ENCODE data around the gene AGPAT1.

AGPAT1 gene

DNA sequence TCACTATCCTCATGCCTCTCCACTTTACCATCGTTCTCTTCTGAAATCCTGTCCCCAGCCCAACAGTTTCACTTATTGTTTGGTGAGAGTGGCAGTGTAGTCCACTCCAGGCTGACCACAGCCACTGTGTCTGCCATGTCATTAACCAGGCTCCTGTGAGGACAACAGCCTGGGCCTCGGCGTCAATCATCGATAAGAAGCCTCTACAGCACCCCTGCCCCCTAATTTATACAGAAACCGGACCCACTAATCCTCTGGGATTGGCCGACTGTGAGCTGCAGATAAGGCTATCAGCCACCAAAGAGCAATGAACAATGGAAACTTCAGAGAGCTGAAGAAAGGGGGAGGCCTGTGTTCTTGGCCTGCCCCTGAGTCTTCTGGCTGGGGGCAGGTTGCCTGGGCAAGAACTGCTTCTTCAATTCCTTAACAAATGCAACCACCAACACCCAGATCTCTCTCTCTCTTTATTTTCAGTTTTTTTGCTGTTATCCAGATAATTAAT, 8.1 kb downstream of the AGPAT1 start:
- no peak for DNase-seq

DNA sequence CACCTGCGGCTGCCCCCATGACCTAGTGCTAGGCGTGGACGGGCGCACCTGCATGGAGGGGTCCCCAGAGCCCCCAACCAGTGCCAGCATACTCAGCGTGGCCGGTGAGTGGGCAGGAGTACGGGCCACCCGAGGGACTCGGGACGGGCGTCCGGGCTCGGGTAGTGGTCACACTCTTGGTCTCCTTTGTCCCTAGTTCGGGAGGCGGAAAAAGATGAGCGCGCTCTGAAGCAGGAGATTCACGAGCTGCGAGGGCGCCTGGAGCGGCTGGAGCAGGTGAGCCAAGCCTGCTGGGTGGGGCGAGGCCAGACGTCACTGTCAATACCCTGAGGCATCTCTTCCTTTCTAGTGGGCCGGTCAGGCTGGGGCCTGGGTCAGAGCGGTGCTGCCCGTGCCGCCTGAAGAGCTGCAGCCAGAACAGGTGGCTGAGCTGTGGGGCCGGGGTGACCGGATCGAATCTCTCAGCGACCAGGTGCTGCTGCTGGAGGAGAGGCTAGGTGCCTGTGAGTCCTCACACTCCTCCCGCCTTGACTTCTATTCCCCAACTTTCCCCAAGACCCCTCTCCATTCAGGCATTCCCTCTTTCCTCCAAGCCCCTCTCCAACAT, 8.6 kb downstream of the AGPAT1 start:
- DNase-seq: no peak

DNA sequence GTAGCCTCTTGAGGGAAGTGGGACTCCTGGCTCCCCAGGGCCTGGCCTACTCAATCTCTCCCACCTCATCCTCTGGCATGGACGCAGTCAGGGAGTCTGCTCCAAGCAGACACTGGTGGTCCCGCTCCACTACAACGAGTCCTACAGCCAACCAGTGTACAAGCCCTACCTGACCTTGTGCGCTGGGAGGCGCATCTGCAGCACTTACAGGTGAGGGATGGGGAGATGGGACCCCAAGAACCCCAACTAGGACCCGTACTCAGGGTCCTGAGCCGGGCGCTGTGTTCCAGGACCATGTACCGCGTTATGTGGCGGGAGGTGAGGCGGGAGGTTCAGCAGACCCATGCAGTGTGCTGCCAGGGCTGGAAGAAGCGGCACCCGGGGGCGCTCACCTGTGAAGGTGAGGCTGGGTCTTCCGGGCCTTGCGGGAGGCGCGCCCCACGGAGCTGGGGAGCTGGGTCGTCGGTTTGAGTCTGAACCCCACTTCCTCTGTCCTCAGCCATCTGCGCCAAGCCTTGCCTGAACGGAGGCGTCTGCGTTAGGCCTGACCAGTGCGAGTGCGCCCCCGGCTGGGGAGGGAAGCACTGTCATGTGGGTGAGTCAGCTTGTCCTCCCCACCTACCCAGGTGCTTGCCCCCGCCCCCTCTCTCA, 9.3 kb downstream of the AGPAT1 start:
- DNase-seq: no peak

DNA sequence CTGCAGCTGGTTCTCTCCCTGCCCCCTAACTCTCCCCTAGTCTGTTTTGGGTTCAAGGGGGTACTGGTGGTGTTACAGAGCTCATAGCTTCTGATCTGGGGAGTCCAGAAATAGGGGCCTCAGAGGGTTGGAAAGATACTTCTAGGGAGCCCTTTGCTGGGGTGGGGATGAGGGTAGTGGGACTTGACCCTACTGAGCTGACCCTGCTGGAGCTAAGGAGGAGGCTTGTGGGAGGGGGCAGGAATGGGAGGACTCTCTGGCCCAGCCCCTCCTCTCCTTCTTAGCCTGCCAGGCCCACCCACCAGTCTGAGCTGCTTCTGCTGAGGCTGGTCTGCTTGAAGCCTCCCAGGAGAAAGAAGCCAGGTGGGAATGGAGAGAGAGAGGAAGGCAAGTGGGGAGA, 11.6 kb downstream of the AGPAT1 start, which contains the start of gene EGFL8:
Gene EGFL8, plus strand, starts transcription at position 301 of the 400 bp plus-strand sequence. CDS start 1,571 bp downstream, outside the sequence.
- no peak for DNase-seq

DNA sequence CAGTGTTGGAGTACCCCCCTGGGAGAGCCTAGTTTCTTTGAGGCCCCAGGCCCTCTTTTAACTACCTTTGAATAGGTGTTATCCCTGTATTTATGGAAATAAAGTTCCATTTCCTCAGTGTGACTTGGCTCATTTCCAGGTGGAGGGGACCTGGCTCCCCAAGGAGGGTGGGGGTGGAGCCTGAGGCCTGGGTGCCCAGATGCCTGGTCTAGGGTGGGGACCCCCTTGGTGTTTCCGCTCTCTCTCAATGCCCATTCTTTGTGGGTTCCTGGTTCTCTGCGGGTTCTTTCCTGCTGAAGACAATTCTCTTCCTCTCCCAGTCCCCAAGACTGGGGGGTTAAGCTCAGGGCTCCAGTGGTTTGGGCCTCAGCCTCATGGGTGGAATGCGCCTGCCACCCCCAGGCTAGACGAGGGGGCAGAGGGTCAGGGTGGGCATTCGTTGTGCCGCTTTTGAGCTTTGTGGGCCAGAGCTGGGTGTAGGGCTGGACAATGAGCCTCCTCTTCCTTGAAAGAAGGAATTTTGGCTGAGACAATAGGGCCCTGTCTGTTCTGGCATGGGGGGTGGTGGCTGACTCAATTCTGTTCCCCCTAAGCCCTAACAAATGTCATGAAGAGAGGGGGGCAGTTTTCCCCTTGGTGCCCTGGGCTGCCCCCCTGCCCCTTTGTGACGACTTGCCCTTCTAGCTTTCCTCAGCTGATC, 12.2 kb downstream of the AGPAT1 start:
- no peak for DNase-seq

DNA sequence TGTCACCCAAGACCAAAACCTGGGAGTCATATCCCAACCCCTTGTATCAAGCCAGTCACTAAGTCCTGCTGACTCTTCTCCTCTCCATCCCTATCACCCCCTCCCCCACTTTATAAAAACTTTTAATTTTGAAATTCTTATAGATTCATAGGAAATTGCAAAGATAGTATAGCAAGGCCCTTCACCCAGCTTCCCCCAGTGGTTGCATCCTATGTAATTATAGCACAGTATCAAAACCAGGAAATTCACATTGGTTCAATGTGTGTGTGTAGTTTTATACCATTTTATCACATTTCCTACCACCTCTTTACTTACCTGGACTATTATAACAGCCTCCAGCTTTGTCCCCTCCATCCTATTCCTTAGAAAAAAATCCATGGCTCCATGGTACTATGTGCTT, 17.8 kb downstream of the AGPAT1 start:
- DNase-seq: no peak

DNA sequence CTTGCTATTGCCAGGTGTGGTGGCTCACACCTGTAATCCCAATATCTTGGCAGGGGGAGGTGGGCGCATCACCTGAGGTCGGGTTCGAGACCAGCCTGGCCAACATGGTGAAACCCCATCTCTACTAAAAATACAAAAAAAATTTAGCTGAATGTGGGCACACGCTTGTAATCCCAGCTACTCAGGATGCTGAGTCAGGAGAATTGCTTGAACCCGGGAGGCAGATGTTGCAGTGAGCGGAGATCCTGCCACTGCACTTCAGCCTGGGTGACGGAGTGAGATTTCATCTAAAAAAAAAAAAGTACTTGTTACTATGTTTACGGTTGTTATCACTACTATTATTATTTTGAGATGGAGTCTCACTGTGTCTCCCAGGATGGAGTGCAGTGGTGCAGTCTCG, 19.0 kb downstream of the AGPAT1 start:
- DNase-seq: no peak

DNA sequence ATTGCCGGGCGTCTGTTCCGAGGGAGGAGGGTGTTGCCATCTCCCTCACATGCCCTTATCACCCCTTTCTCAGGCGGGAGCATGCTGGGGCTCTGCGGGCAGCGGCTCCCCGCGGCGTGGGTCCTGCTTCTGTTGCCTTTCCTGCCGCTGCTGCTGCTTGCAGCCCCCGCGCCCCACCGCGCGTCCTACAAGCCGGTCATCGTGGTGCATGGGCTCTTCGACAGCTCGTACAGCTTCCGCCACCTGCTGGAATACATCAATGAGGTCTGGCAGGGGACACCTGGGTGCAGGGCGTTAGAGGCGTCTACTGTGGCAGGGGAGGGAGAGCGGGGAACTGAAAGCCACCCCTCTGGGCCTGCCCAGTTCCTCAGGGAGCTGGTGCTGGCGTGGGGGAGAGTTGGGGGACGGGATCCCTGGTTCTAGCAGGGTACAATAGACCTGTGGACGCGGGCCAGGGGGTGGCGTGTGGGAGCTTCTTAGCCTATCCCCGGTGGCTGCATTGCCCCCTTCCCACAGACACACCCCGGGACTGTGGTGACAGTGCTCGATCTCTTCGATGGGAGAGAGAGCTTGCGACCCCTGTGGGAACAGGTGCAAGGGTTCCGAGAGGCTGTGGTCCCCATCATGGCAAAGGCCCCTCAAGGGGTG, 21.2 kb downstream of the AGPAT1 start:
- peak; percentile 52 for DNase-seq

DNA sequence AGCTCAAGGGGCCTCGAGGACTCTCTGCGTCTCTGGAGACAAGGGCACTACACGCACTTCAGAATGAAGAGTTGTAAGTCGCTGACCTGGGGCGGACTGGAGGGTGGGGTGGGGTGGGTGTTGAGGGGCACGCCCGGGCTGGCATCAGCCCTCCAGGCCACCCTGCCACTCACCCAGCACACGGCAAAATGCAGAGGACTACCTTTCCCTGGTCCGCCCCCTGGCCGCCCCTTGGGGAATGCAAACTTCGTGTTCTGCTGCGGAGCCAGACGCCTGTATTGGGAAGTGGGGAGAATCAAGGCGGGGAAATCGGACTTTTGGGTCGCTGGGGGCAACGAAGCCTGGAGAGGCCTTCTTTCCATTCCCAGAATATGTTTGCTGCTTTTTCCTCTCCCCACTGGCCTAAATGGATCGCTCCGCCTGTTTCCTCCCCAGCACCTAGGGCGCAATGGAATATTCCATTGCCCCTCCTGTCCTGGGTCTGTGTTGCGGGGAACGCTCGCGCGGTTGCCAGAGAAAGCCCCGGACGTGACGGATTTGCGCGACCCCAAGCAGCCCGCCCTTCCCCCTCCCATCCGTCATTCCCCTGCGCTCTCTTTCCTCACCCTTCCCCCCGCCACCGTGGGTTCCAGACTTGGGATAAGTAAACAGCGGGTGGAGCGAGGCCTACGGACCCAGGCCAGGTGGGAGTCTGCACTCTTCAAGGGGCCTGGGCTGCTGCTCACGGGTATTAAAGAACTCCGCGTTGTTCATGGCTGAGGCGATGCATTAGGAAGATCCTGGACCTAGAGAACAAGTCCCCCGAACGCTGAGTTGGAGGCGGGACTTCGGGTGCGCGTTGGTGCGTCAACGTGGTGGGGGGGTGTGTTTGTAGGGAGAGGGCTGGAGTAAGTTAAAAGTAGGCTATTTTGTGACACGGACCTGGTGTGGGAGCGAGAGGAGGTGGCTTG, 22.0 kb downstream of the AGPAT1 start, which contains the start of gene PPT2:
Gene PPT2, plus strand, starts transcription at position 578 of the 950 bp plus-strand sequence. CDS start 454 bp downstream, outside the sequence.
- peak; percentile 65 for DNase-seq

DNA sequence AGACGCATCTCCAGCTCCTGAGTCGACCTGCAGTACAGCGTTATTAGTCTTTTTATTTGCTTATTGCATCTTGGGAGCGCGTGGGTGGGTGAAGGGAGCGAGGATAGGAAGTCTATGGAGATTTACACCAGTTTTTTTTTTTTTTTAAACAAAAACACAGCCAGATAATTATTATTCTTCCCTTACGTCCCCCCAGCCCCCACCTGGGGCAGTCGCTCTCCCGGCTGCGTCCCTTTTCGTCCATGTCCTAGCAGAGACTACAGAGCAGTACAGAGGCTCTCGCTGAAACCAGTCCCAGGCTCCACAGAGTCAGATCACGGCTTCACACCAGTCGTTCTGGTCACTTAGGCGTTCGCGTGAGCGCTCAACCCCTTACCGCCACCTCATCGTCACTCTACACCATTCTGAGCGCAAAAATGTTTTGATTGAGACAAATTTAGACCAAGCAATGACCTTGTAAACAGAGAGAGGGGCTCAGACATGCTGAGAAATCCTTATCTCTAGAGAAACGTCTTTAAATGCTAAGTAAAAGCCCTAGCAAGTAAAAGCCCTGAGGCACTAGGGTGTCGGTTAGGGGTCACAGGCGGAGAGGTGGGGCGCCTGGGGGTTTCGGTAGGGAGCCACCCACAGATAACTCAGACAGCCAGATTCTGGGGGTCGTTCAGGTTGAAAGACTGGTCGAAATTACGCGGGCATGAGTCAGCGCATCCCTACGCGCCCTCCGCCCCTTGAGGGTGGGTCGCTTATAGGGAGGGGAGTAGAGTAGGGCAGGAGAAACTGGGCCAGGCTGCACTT, 22.9 kb downstream of the AGPAT1 start:
- no peak for DNase-seq

DNA sequence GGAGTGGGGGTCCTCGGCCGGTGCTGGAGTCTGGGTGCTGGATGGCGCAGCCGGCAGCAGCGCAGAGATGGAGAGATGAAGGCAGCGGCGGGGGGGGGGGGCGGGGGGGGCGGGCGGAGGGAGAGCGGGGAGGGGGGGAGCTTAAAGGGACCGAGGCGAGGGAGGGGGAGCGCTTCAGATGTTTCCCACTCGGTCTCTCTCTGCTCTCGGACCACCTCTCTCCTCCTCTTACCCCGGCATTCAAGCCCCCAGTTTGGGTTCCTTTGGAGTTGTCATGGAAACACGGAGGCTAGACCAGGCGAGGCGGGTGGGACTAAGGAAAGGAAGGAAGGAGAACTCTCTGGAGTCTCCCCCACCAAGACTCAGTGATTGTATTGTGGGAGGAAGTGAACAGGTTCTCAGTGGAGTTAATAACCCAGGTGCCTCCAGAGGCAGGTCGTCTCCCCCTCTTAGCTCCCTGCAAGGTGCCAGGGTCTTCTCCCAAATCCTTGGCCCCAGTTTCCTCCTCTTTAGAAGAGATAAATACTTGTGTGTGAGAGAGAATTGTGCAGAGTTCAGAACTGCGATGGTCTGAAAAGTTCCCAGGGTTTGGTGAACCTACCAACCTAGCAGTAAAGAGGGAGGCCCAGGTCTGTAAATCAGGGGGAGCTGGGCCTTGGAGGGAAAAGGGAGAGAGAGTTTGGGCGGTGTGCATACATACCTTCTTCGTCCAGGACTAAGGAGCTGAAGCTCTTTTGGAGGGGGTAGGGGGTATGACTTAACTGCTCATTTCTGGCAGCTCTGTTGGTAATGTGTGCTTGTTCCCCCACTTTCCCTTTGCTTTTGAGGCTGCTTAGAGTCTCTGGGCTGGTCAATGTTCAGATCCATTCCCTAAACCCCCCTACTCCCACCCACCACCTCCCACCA, 23.8 kb downstream of the AGPAT1 start, which contains the start of gene PRRT1:
Gene PRRT1, minus strand, starts transcription at position 77 of the 906 bp plus-strand sequence. CDS start 112 bp downstream, outside the sequence.
- DNase-seq: no peak

DNA sequence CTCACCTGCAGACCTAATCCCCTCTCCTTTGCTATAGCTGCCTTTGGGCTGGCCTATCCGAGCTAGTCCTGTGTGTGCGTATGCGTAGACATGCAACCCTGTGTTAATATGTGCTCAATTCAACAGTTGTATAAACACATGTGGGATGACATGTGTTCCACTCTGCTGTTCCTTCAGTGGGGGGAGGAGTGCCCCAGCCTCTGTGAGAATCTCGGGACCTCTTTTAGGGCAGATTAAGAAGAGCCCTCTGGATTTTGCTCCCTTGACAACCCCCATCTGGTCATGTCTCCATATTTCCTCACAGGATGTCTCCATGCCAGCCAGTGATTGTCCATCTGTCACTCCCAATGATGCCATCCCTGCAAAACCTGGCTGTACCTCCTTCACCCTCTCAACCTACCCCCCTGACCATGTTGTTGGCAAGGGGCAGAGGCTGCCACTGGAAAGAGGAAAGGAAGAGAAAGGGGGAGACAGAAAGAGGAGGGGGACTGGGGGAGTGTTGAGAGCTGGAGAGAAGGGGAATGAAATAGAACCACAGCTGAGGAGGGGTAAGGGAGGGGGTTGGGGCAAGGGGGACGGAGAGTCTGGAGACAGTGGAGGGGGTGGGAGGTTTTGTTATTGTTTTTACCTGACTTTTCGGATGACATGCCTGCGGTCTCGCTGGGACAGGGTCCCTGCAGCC, 24.6 kb downstream of the AGPAT1 start:
- no peak for DNase-seq

DNA sequence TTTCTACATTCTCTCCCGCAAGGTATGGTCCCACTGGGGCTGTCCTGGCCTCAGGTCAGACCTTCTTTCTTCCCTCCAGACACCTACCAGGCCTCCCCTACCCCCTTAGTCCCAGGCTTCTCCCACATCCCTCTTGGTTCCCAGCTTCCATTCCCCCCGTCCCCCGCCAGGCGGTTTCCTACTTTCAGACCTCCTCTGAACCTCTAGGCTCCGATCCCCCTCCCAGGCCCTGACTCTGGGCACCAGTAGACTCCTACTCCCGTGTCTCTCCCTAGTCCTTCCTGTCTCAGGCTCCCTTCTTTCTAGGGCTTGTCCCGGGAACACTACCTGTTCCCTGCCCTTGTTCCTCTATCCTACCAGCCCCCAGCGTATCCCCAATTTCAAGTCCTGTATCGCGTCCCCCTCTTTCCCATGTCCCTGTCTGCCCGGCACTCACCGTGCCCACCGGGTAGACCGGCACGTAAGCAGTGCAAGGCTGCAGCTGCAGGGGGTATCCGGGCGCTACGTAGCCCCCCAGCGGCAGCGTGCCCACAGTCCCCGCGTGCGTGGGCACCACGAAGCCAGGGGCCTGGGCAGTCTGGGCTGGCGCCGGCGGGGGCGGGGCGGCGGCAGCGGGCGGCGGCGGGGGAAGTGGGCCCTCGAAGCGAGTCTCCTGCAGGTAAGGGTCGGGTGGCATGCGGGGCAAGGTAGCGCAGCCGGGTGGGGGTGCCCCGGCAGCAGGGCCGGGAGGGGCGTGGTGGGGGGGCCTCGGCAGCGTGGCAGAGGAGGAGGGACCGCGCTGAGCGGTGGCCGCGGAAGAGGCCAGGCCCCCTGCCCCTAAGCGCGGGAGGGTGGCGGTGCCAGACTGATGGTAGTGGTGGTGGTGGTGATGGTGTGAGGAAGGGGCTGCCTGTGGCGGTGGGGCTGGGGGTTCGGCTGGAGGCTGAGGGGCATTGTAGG, 25.7 kb downstream of the AGPAT1 start:
- DNase-seq: no peak

DNA sequence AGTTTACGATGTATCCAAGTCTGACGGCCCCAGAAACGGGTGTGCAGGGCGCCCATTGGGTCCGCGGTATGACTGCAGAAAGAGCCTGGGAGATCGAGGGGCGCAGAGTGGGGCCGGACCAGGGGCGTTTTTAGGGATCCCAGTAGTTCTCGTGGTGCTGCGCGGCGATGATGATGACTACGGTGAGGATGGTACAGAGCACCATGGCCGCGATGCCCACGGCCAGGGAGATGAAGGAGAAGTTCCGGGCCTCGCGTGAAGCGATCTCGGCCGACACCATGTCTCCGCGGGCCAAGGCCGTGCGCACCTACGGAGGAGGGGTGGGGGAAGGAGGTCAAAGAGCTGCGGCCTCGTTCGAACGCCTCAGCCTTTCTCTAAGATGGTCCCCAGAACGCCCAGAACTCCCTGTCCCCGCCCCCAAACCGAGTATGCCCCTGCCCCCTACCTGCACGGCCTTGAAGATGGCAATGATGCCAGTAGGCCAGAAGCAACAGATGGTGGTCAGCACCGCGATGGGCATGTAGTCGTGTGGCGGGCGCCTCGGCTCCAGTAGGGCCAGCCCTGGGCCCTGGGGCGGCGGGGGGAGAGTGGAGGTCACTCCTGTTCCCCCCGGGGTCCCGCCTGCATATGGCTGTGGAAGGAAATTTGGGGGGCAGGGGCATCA, 26.7 kb downstream of the AGPAT1 start:
- no peak for DNase-seq

DNA sequence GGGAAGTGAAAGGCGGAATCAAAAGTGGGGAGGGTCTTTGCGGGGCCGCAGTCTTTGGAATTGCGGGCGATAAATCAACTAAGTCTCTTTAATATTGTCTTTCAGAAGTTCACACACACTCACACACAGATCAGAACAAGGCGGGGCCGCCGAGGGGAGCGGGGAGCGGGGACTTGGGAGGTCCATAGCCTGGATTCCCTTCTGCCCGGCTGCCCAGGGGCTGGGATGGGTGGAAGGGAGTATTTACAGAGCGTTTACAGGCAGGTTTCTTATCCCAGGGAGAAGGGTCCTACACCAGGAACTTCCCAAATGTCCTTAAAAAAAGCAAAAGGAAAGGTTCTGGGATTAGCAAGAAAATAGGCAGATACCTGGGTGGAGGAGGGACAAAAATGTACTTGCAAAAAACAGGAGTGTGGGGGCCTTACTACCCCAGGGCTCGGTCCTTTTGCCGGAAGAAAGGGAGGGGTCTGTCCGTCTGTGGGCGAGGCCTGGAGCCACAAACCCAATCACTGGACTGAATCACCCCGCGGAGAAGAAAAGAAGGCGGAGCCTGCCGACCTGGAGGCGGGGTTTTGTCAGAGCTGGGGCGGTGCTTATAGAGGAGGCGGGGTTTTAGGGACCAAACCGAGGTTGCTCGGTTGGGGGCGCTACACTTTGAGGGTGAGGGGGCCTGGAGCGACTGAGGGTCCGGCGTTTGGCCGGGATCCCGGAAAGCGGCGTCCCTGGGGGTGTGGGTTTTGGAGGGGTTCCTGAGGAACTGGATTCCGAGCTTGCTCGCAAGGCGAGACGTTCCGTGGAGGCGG, 27.4 kb downstream of the AGPAT1 start:
- peak; percentile 60 for DNase-seq

DNA sequence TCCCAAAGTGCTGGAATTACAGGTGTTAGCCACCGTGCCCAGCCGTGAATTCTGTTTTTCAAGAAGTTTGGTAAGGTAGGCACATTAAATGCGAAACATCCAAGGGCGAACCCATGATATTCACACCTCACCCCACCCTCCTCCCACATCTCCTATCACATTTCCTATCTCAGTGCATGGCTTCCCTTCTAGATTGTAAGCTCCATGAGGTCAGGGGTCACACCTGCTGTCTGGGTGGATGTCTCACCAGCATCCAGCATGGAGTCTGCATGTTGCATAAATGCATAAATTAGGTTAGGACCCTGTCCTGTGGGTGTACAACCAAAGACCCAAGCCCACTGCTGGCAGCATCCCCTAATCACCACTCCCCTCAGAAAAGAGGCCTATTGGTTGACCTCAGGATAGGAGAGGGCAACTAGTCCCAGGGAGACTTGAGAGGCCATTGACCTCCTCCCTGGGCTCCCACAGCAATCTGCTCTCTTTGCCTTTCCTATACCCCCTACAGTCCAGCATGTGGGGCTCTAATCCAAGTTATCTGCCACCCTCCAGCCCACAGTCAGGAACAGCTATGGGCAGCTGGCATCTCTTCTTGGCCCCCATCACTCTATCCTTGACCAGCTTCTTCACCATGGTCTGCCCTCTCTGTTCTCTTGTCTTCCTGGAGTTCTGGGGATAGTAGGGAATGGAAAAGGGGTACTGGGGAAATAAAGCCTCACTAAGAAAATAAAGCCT, 28.3 kb downstream of the AGPAT1 start:
- no peak for DNase-seq
